Hepatocyte (in vitro differentiated cells): ENCODE measurements around the gene CRACR2A. TPM values are rescaled to one million over a fixed set of nuclear protein-coding genes. Genes with fewer than 3 reads are reported as not detected.

Source experiments
- DNase-seq: peaks from one replicate; pipeline ENCODE4 v3.0.0-alpha.2; 2016; ENCODE audit warnings: low spot score
- H2AFZ ChIP-seq: fragments of 200-600 bp; sonication (generic); 2 replicates; pipeline ENCODE4 v1.6.0; 2016; ENCODE audit warnings: antibody characterized with exemption, mild to moderate bottlenecking
- H3K27ac ChIP-seq: fragments of 200-600 bp; sonication (generic); 2 replicates; pipeline ENCODE4 v1.5.1; 2016; ENCODE audit warnings: mild to moderate bottlenecking
- H3K27me3 ChIP-seq: fragments of 200-600 bp; sonication (generic); 2 replicates; pipeline ENCODE4 v1.6.1; 2016
- H3K36me3 ChIP-seq: fragments of 200-600 bp; sonication (generic); replicated peaks from 2 replicates; pipeline ENCODE4 v1.5.1; 2016; ENCODE audit warnings: low read depth; ENCODE audit not compliant: insufficient read depth
- H3K4me1 ChIP-seq: fragments of 200-600 bp; sonication (generic); 2 replicates; pipeline ENCODE4 v1.5.1; 2016; ENCODE audit warnings: mild to moderate bottlenecking, moderate library complexity; ENCODE audit not compliant: insufficient read depth
- H3K4me2 ChIP-seq: fragments of 200-600 bp; sonication (generic); 2 replicates; pipeline ENCODE4 v1.6.0; 2016
- H3K4me3 ChIP-seq: fragments of 200-600 bp; sonication (generic); 2 replicates; pipeline ENCODE4 v1.5.1; 2016; ENCODE audit warnings: mild to moderate bottlenecking
- H3K79me2 ChIP-seq: fragments of 200-600 bp; sonication (generic); 2 replicates; pipeline ENCODE4 v1.6.0; 2017; ENCODE audit warnings: mild to moderate bottlenecking
- H3K9me2 ChIP-seq: fragments of 200-600 bp; sonication (generic); replicated peaks from 2 replicates; pipeline ENCODE4 v1.6.0; 2017; ENCODE audit warnings: mild to moderate bottlenecking; ENCODE audit not compliant: insufficient read depth
- H3K9me3 ChIP-seq: fragments of 200-600 bp; sonication (generic); 2 replicates; pipeline ENCODE4 v1.5.1; 2016; ENCODE audit warnings: low read depth, mild to moderate bottlenecking
- H4K20me1 ChIP-seq: fragments of 200-600 bp; sonication (generic); 2 replicates; pipeline ENCODE4 v1.6.0; 2016; ENCODE audit warnings: mild to moderate bottlenecking; ENCODE audit not compliant: insufficient read depth, poor library complexity, severe bottlenecking
- CTCF ChIP-seq: fragments of 200-600 bp; sonication (generic); IDR thresholded peaks from 2 replicates; pipeline ENCODE4 v1.5.1; 2016; ENCODE audit warnings: antibody characterized with exemption, mild to moderate bottlenecking; ENCODE audit not compliant: poor library complexity
- EZH2 ChIP-seq: fragments of 200-600 bp; sonication (generic); IDR thresholded peaks from 2 replicates; pipeline ENCODE4 v1.6.1; 2016; ENCODE audit warnings: antibody characterized with exemption, mild to moderate bottlenecking, borderline replicate concordance
- EZH2phosphoT487 ChIP-seq: fragments of 200-600 bp; sonication (generic); IDR thresholded peaks from one replicate; pipeline ENCODE4 v1.6.1; 2018; ENCODE audit warnings: antibody characterized with exemption, mild to moderate bottlenecking, low read depth, moderate library complexity; ENCODE audit not compliant: unreplicated experiment, severe bottlenecking
- WGBS: methylation state at CpG from one replicate; pipeline ENCODE4 v1.1.6; 2016; ENCODE audit warnings: low lambda C conversion rate; ENCODE audit errors: missing lambda C conversion rate; 5-methylcytosine and 5-hydroxymethylcytosine counted together
- polyA plus RNA-seq: library from polyadenylated mRNA; unstranded; fragments of >200 nt; fragmentation: Nextera tagmentation; extraction: Ambion mirVana; gene quantifications from 2 replicates; pipeline ENCODE4 v1.2.1, GENCODE V29; 2016
- total RNA-seq: library from RNA; depleted of rRNA; stranded (reverse); fragments of >200 nt; gene quantifications from 2 replicates; pipeline ENCODE4 v1.2.3, GENCODE V29; 2014

Gene CRACR2A
- total and polyA plus RNA-seq, 2 experiments from 2014 or later = 0.30 to 0.80 TPM

DNA sequence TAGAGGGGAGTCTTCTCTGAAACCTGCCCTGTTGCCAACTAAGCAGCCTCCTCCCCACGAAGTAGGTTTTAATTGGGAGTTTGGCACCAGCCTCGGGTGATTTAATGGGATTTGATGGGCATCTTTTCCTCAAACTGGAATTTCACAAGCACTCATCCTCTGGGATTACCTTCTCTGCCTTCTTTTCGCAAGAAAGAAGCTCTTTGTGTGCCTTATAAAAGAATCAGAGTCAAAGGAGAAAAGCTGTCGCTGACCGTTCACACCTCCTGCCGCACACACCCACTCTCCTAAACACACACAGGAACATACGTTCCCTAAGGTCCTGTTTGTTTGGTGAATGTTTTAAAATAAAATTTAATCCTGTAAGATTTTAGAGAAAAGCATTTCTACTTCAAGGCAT lies 177.9 kb downstream of the CRACR2A start:
- Histone ChIP-seq H3K9me3 (no peaks in the 10 kb centered on the region), H3K79me2 (no peaks in the 10 kb centered on the region), H3K36me3 (no peaks in the 10 kb centered on the region), H3K9me2 (no peaks in the 10 kb centered on the region), H3K27ac (no peak overlapping the region), H3K27me3 (peaks cover 7% of the 10 kb centered on the region), H3K4me1 (no peaks in the 10 kb centered on the region), H4K20me1 (no peaks in the 10 kb centered on the region), H3K4me2 (no peak overlapping the region), H3K4me3 (no peak overlapping the region), H2AFZ (no peak overlapping the region)
- no peak for TF ChIP-seq CTCF
- no peak for TF ChIP-seq EZH2
- no peak for TF ChIP-seq EZH2phosphoT487
- 62% methylated on average over 7 of the region's 7 CpGs for WGBS
- DNase-seq = no peak

DNA sequence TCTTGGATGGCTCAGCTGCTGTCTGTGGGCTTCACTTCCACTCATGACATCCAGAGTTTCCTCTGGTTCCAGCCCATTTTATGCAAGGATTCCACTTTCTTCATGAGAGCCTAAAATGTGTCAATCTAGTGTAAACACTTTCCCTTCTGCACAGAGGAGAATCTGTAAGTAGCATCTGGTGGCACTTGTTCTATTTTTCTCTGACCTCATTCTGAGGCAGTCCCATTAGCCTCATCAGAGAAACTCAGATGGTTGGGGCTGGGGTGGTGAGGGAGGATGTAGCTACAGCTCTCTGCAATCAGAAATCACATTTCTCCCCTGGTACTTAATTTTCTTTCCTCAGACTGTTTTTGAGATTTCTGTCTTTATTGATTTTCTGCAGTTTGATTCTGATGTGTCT lies 180.3 kb downstream of the CRACR2A start:
- TF ChIP-seq EZH2phosphoT487 (no peak), EZH2 (no peak), CTCF (no peak)
- Histone ChIP-seq H4K20me1 (no peaks in the 10 kb centered on the region), H2AFZ (no peak overlapping the region), H3K79me2 (no peaks in the 10 kb centered on the region), H3K27ac (no peak overlapping the region), H3K9me2 (no peaks in the 10 kb centered on the region), H3K9me3 (no peaks in the 10 kb centered on the region), H3K4me1 (no peaks in the 10 kb centered on the region), H3K4me3 (no peak overlapping the region), H3K36me3 (no peaks in the 10 kb centered on the region), H3K4me2 (no peak overlapping the region), H3K27me3 (peaks cover 7% of the 10 kb centered on the region)
- DNase-seq = no peak

DNA sequence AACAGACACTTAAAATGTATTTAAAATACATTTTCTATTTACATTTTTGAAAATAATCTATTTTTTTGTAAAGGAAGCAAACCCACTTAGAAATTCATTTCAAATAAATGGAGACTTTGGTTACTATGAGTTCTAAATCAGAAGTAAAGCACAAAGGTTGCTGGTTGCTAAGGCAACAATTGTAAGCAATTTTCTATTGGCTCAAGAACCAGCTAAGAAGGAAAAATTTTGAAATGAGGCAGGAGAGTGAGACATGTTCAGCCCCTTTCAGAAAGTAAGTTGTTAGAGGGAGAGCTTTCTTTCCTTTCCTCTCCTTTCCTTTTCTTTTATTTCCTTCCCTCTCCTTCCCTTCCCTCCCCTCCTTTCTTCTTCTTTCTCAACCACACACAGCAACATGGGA lies 181.2 kb downstream of the CRACR2A start:
- Histone ChIP-seq H3K27me3 (peaks cover 7% of the 10 kb centered on the region), H3K9me2 (no peaks in the 10 kb centered on the region), H3K4me2 (peak overlapping the region; percentile 30), H3K9me3 (no peaks in the 10 kb centered on the region), H2AFZ (no peak overlapping the region), H3K4me3 (no peak overlapping the region), H3K79me2 (no peaks in the 10 kb centered on the region), H3K27ac (peak overlapping the region; percentile 16), H4K20me1 (no peaks in the 10 kb centered on the region), H3K4me1 (no peaks in the 10 kb centered on the region), H3K36me3 (no peaks in the 10 kb centered on the region)
- DNase-seq = peak; percentile 32
- TF ChIP-seq EZH2phosphoT487 (no peak), EZH2 (no peak), CTCF (no peak)

DNA sequence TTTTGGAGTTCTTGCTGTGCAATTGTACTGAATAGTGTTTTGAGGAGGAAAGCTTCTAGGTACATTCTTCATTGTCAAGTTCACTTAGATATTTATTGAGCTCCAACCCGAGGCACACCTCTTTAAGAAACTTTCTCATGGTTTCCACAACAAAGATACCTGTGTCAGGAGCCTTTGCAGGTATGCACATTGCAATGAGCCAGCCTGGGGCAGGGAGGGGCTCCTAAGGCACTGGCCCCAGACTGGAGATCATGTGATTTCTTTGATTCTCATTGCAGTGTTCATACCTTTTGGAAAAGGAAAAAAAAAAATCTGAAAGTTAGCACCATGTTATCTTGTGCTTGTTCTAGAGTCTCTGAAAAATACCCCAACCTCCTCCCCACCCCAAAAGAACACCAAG lies 181.6 kb downstream of the CRACR2A start:
- Histone ChIP-seq H3K79me2 (no peaks in the 10 kb centered on the region), H3K27ac (peak overlapping the region; percentile 34), H3K4me3 (no peak overlapping the region), H3K36me3 (no peaks in the 10 kb centered on the region), H3K27me3 (peaks cover 7% of the 10 kb centered on the region), H3K4me1 (no peaks in the 10 kb centered on the region), H3K4me2 (peak overlapping the region; percentile 30), H3K9me3 (no peaks in the 10 kb centered on the region), H2AFZ (no peak overlapping the region), H4K20me1 (no peaks in the 10 kb centered on the region), H3K9me2 (no peaks in the 10 kb centered on the region)
- DNase-seq = peak; percentile 49
- WGBS = 33% methylated on average over 1 of the region's 1 CpG
- TF ChIP-seq EZH2phosphoT487 (no peak), CTCF (no peak), EZH2 (no peak)
